CD14-positive monocyte (primary cell): ENCODE data around the gene HHIP. TPM values are rescaled to one million over a fixed set of nuclear protein-coding genes. Genes with fewer than 3 reads are reported as not detected.

Experiments
- DNase-seq, 3 donors: peaks; one replicate each; pipeline ENCODE4 v3.0.0-alpha.2; 2011 to 2022
- H2AFZ ChIP-seq: 2 replicates; pipeline ENCODE4 v1.6.0; 2012; ENCODE audit warnings: mild to moderate bottlenecking, low read depth, low read length, inconsistent platforms; ENCODE audit not compliant: insufficient read depth, poor library complexity, severe bottlenecking
- H3K27ac ChIP-seq, 2 donors: 1 replicate in 1 of 2; 2 replicates in 1 of 2; pipeline ENCODE4 v1.5.1; 2012 to 2013; ENCODE audit warnings: low read length in 2 of 2, control low read depth in 1 of 2, inconsistent platforms in 1 of 2, low read depth in 1 of 2, mild to moderate bottlenecking in 1 of 2
- H3K27me3 ChIP-seq, 2 donors: one replicate each; pipeline versions ENCODE4 v1.6.0 to v1.6.1; 2011 to 2013; ENCODE audit warnings: low read length in 2 of 2; ENCODE audit not compliant: control insufficient read depth in 2 of 2, insufficient read depth in 2 of 2
- H3K36me3 ChIP-seq, 2 donors: replicated peaks in 1 of 2; 1 replicate in 1 of 2; 2 replicates in 1 of 2; pipeline versions ENCODE4 v1.5.1 to v1.6.1; 2012 to 2013; ENCODE audit warnings: low read length in 2 of 2, control low read depth in 1 of 2, inconsistent platforms in 1 of 2, mild to moderate bottlenecking in 1 of 2; ENCODE audit not compliant: insufficient read depth in 2 of 2, control insufficient read depth in 1 of 2
- H3K4me1 ChIP-seq, 2 donors: 1 replicate in 1 of 2; 2 replicates in 1 of 2; pipeline versions ENCODE4 v1.5.1 to v1.6.1; 2012 to 2013; ENCODE audit warnings: low read length in 2 of 2, control low read depth in 1 of 2, inconsistent platforms in 1 of 2, mild to moderate bottlenecking in 1 of 2, moderate library complexity in 1 of 2; ENCODE audit not compliant: insufficient read depth in 2 of 2, control insufficient read depth in 1 of 2
- H3K4me2 ChIP-seq: replicated peaks from 2 replicates; pipeline ENCODE3; 2012; ENCODE audit warnings: low read length, moderate library complexity, mild to moderate bottlenecking; ENCODE audit not compliant: poor library complexity, severe bottlenecking; ENCODE audit errors: extremely low read depth
- H3K4me3 ChIP-seq, 3 experiments: fragments of 200-600 bp in 1 of 3; sonication (generic) in 1 of 3; replicated peaks in 1 of 3; 1 replicate in 2 of 3; 2 replicates in 1 of 3; pipeline ENCODE4 v1.5.1; 2011 to 2013; ENCODE audit warnings: low read length in 3 of 3, mild to moderate bottlenecking in 3 of 3, control low read depth in 2 of 3, low read depth in 2 of 3, inconsistent platforms in 1 of 3, moderate library complexity in 1 of 3
- H3K79me2 ChIP-seq: 2 replicates; pipeline ENCODE4 v1.6.0; 2012; ENCODE audit warnings: mild to moderate bottlenecking, control low read depth, inconsistent platforms, low read length, moderate library complexity; ENCODE audit not compliant: insufficient read depth
- H3K9ac ChIP-seq: 2 replicates; pipeline ENCODE4 v1.6.0; 2017; ENCODE audit warnings: low read length, mild to moderate bottlenecking; ENCODE audit not compliant: insufficient read depth, poor library complexity, severe bottlenecking
- H3K9me3 ChIP-seq, 2 donors: replicated peaks in 1 of 2; 1 replicate in 1 of 2; 2 replicates in 1 of 2; pipeline versions ENCODE4 v1.5.1 to v1.6.1; 2012 to 2013; ENCODE audit warnings: low read length in 2 of 2, control low read depth in 1 of 2; ENCODE audit not compliant: control insufficient read depth in 1 of 2, insufficient read depth in 1 of 2
- H4K20me1 ChIP-seq: 2 replicates; pipeline ENCODE4 v1.6.0; 2012; ENCODE audit warnings: mild to moderate bottlenecking, low read length, control low read depth, moderate library complexity; ENCODE audit not compliant: insufficient read depth
- H3K27ac Mint-ChIP-seq, 7 donors: one replicate each; pipeline ENCODE4 v1.8.0; 2020; ENCODE audit warnings: mild to moderate bottlenecking in 7 of 7, mixed read lengths in 7 of 7, moderate library complexity in 6 of 7, inconsistent platforms in 2 of 7
- H3K27me3 Mint-ChIP-seq, 3 donors: one replicate each; pipeline ENCODE4 v1.8.0; 2021 to 2022; ENCODE audit warnings: low read depth in 3 of 3, mild to moderate bottlenecking in 3 of 3, mixed read lengths in 3 of 3, moderate library complexity in 3 of 3, inconsistent platforms in 1 of 3
- H3K36me3 Mint-ChIP-seq, 2 donors: one replicate each; pipeline ENCODE4 v1.8.0; 2020; ENCODE audit warnings: mixed read lengths in 2 of 2, inconsistent platforms in 1 of 2, mild to moderate bottlenecking in 1 of 2
- H3K4me1 Mint-ChIP-seq: one replicate; pipeline ENCODE4 v1.8.0; 2020; ENCODE audit warnings: mild to moderate bottlenecking, mixed read lengths
- H3K4me3 Mint-ChIP-seq, 2 donors: one replicate each; pipeline ENCODE4 v1.8.0; 2020; ENCODE audit warnings: mild to moderate bottlenecking in 2 of 2, mixed read lengths in 2 of 2, moderate library complexity in 1 of 2
- H3K9me3 Mint-ChIP-seq, 7 donors: one replicate each; pipeline ENCODE4 v1.8.0; 2020 to 2022; ENCODE audit warnings: mixed read lengths in 7 of 7, mild to moderate bottlenecking in 6 of 7, moderate library complexity in 6 of 7, inconsistent platforms in 2 of 7
- CTCF ChIP-seq: fragments of 200-600 bp; IDR thresholded peaks from one replicate; pipeline ENCODE4 v1.8.0; 2022; ENCODE audit warnings: antibody characterized with exemption, mild to moderate bottlenecking
- WGBS: methylation state at CpG from one replicate; pipeline ENCODE4 v1.1.5; 2013; ENCODE audit warnings: missing lambda C conversion rate; ENCODE audit not compliant: insufficient coverage; 5-methylcytosine and 5-hydroxymethylcytosine counted together
- intact Hi-C, 2 donors: fragments of 100-400 bp; cut with micrococcal nuclease; formaldehyde crosslinking; loops; one replicate each; pipeline versions ENCODE4 v1.15.0 to v1.15.1; 2023
- polyA plus RNA-seq, 3 donors: library from polyadenylated mRNA; depleted of rRNA in 1 of 3; unstranded in 2 of 3; stranded (reverse) in 1 of 3; fragments of 300-500 nt in 2 of 3; fragments of >200 nt in 1 of 3; fragmentation: Illumina TruSeq in 2 of 3; gene quantifications; 1 replicate in 2 of 3; 2 replicates in 1 of 3; pipeline ENCODE4 v1.2.3, GENCODE V29; 2012 to 2021

Gene HHIP
- polyA plus RNA-seq, 3 donors: not detected

GRCh38 chr4:144656850-144657249, 10.9 kb downstream of the HHIP start:
- Mint-ChIP-seq H3K36me3 (no peaks in the 10 kb centered on the region), H3K9me3 (no peaks in the 10 kb centered on the region), H3K27ac (no peak overlapping the region), H3K4me3 (no peak overlapping the region), H3K27me3 (peaks cover 0 to 1% (median 0%) of the 10 kb centered on the region in 3 donors), H3K4me1 (no peaks in the 10 kb centered on the region)
- 94% methylated on average over 2 of the region's 2 CpGs for WGBS
- no peak overlapping the region for H3K4me2 ChIP-seq
- TF ChIP-seq CTCF: no peak
- no peaks in the 10 kb centered on the region for H3K36me3 ChIP-seq
- intact Hi-C loops: no loop called here
- no peak overlapping the region for H2AFZ ChIP-seq
- no peak for DNase-seq
- H3K4me3 ChIP-seq: no peak overlapping the region
- no peak overlapping the region for H3K27ac ChIP-seq
- H3K79me2 ChIP-seq: no peaks in the 10 kb centered on the region
- H3K27me3 ChIP-seq: no peaks in the 10 kb centered on the region
- H3K4me1 ChIP-seq: no peaks in the 10 kb centered on the region
- no peaks in the 10 kb centered on the region for H3K9me3 ChIP-seq
- H4K20me1 ChIP-seq: no peaks in the 10 kb centered on the region
- no peak overlapping the region for H3K9ac ChIP-seq

- Histone ChIP-seq H3K27ac (no peak overlapping the region), H3K4me2 (no peak overlapping the region), H3K27me3 (no peaks in the 10 kb centered on the region), H3K4me3 (no peak overlapping the region), H4K20me1 (no peaks in the 10 kb centered on the region), H3K9me3 (no peaks in the 10 kb centered on the region), H3K9ac (no peak overlapping the region), H3K79me2 (no peaks in the 10 kb centered on the region), H3K4me1 (no peaks in the 10 kb centered on the region), H2AFZ (no peak overlapping the region), H3K36me3 (no peaks in the 10 kb centered on the region)
- Mint-ChIP-seq H3K27ac (no peak overlapping the region), H3K4me3 (no peak overlapping the region), H3K9me3 (no peaks in the 10 kb centered on the region), H3K36me3 (no peaks in the 10 kb centered on the region), H3K27me3 (peaks cover 0 to 1% (median 0%) of the 10 kb centered on the region in 3 donors), H3K4me1 (no peaks in the 10 kb centered on the region)
- no peak for DNase-seq
- no CpG with 5 or more reads among the region's 8 CpGs for WGBS
- no peak for TF ChIP-seq CTCF
- intact Hi-C loops: no loop called here
Measured at GRCh38 chr4:144658015-144658567, 12.1 kb downstream of the HHIP start.
